Trophoblast cell (in vitro differentiated cells and primary cell): ENCODE data around the gene MMP28.

Experiments used
- DNase-seq, 2 donors: peaks; one replicate each; pipeline ENCODE4 v3.0.0-alpha.2; 2016
- H2AFZ ChIP-seq: 2 replicates; pipeline ENCODE4 v1.6.1; 2013; ENCODE audit warnings: low read length, moderate library complexity, mild to moderate bottlenecking; ENCODE audit not compliant: insufficient read depth, poor library complexity
- H2AK5ac ChIP-seq: 2 replicates; pipeline ENCODE4 v1.6.1; 2013; ENCODE audit warnings: mild to moderate bottlenecking, low read length
- H2BK120ac ChIP-seq: 2 replicates; pipeline ENCODE4 v1.6.1; 2013; ENCODE audit warnings: low read length, mild to moderate bottlenecking, moderate library complexity; ENCODE audit not compliant: insufficient read depth, poor library complexity
- H2BK12ac ChIP-seq: 2 replicates; pipeline ENCODE4 v1.6.1; 2013; ENCODE audit warnings: mild to moderate bottlenecking, low read length, moderate library complexity
- H2BK5ac ChIP-seq: 2 replicates; pipeline ENCODE4 v1.6.1; 2013; ENCODE audit warnings: low read length, low read depth, moderate library complexity, mild to moderate bottlenecking; ENCODE audit not compliant: poor library complexity
- H3K14ac ChIP-seq: 2 replicates; pipeline ENCODE4 v1.6.1; 2013; ENCODE audit warnings: mild to moderate bottlenecking, low read length
- H3K18ac ChIP-seq: 2 replicates; pipeline ENCODE4 v1.6.1; 2013; ENCODE audit warnings: mild to moderate bottlenecking, low read length
- H3K23ac ChIP-seq: 2 replicates; pipeline ENCODE4 v1.6.1; 2013; ENCODE audit warnings: low read length
- H3K27ac ChIP-seq: 2 replicates; pipeline ENCODE4 v1.5.1; 2013; ENCODE audit warnings: low read depth, mild to moderate bottlenecking, inconsistent platforms, low read length, moderate library complexity
- H3K27me3 ChIP-seq: 2 replicates; pipeline ENCODE4 v1.6.1; 2013; ENCODE audit warnings: inconsistent platforms, mild to moderate bottlenecking, low read length, moderate library complexity; ENCODE audit not compliant: insufficient read depth
- H3K36me3 ChIP-seq, 2 experiments: 1 replicate in 1 of 2; 2 replicates in 1 of 2; pipeline ENCODE4 v1.6.1; 2013; ENCODE audit warnings: low read length in 2 of 2, mild to moderate bottlenecking in 2 of 2, moderate library complexity in 1 of 2; ENCODE audit not compliant: insufficient read depth in 2 of 2, control insufficient read depth in 1 of 2
- H3K4ac ChIP-seq: 2 replicates; pipeline ENCODE4 v1.6.1; 2013; ENCODE audit warnings: low read depth, mild to moderate bottlenecking, low read length, moderate library complexity
- H3K4me1 ChIP-seq, 2 experiments: 1 replicate in 1 of 2; 2 replicates in 1 of 2; pipeline ENCODE4 v1.6.1; 2013; ENCODE audit warnings: low read length in 2 of 2, mild to moderate bottlenecking in 2 of 2, moderate library complexity in 1 of 2; ENCODE audit not compliant: insufficient read depth in 2 of 2, control insufficient read depth in 1 of 2
- H3K4me2 ChIP-seq: 2 replicates; pipeline ENCODE4 v1.6.1; 2013; ENCODE audit warnings: inconsistent platforms, mild to moderate bottlenecking, low read length, moderate library complexity
- H3K4me3 ChIP-seq: 2 replicates; pipeline ENCODE4 v1.5.1; 2013; ENCODE audit warnings: mild to moderate bottlenecking, low read depth, low read length, inconsistent platforms
- H3K79me1 ChIP-seq: one replicate; pipeline ENCODE4 v1.6.1; 2013; ENCODE audit warnings: low read length
- H3K79me2 ChIP-seq: 2 replicates; pipeline ENCODE4 v1.6.1; 2013; ENCODE audit warnings: low read length, mild to moderate bottlenecking; ENCODE audit not compliant: control insufficient read depth, insufficient read depth, poor library complexity
- H3K9ac ChIP-seq: 2 replicates; pipeline ENCODE4 v1.6.1; 2013; ENCODE audit warnings: mild to moderate bottlenecking, low read length
- H3K9me3 ChIP-seq: 2 replicates; pipeline ENCODE4 v1.6.1; 2013; ENCODE audit warnings: low read depth, mild to moderate bottlenecking, control low read depth, inconsistent platforms, low read length; ENCODE audit not compliant: insufficient read depth
- H4K12ac ChIP-seq: 2 replicates; pipeline ENCODE4 v1.6.1; 2013; ENCODE audit warnings: low read depth, mild to moderate bottlenecking, low read length, moderate library complexity
- H4K8ac ChIP-seq: 2 replicates; pipeline ENCODE4 v1.6.1; 2013; ENCODE audit warnings: low read depth, mild to moderate bottlenecking, low read length, moderate library complexity
- H4K91ac ChIP-seq: one replicate; pipeline ENCODE4 v1.6.1; 2013; ENCODE audit warnings: low read depth, mild to moderate bottlenecking, low read length, moderate library complexity
- WGBS: extraction: QIAGEN DNeasy Blood & Tissue Kit; methylation state at CpG from one replicate; pipeline ENCODE4 v1.1.7; 2013; ENCODE audit warnings: missing lambda C conversion rate; ENCODE audit not compliant: insufficient read length, insufficient coverage; ENCODE audit errors: extremely low coverage; 5-methylcytosine and 5-hydroxymethylcytosine counted together

The MMP28 gene

GRCh38 chr17:35738519-35739133 is 56.8 kb downstream of the MMP28 start:
- Histone ChIP-seq H2BK120ac (no peak overlapping the region), H3K4me1 (peaks cover 3 to 6% of the 10 kb centered on the region in 2 experiments), H4K12ac (no peak overlapping the region), H3K27ac (no peak overlapping the region), H3K18ac (no peak overlapping the region), H3K4me2 (no peak overlapping the region), H2AK5ac (no peak overlapping the region), H4K8ac (no peak overlapping the region), H3K4ac (no peak overlapping the region), H3K79me2 (no peaks in the 10 kb centered on the region), H4K91ac (no peak overlapping the region), H3K14ac (no peak overlapping the region), H2BK5ac (no peak overlapping the region), H3K23ac (no peak overlapping the region), H3K36me3 (no peaks in the 10 kb centered on the region), H3K9me3 (peaks cover 12% of the 10 kb centered on the region), H3K9ac (no peak overlapping the region), H2AFZ (no peak overlapping the region), H2BK12ac (no peak overlapping the region), H3K4me3 (no peak overlapping the region), H3K27me3 (peaks cover 4% of the 10 kb centered on the region), H3K79me1 (no peaks in the 10 kb centered on the region)
- DNase-seq = no peak
- WGBS = no CpG with 5 or more reads among the region's 5 CpGs

DNA sequence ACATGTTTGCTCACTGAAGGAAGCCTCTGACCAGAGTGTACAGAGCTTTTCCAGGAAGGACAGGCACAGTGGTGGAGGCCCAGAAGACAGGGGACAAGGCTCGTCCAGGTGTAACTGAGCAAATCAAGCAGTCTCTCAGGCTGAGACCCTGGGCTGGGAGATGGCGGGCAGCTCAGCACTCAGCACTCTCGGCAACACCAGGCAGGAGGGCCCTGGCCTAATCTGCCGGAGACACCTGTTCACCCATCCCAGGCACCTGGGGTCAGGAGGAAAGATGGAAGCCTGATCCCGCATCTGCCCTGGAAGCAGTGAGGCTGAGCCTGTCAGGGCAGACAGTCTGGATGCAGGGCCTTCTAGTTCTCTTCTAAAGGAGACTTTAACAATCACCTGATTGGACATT is 59.2 kb downstream of the MMP28 start:
- peaks cover 4% of the 10 kb centered on the region for H3K27me3 ChIP-seq
- no peak overlapping the region for H3K23ac ChIP-seq
- no peak overlapping the region for H3K27ac ChIP-seq
- no peak overlapping the region for H2AFZ ChIP-seq
- no peak overlapping the region for H3K14ac ChIP-seq
- peaks cover 2% of the 10 kb centered on the region for H3K79me2 ChIP-seq
- no peak overlapping the region for H3K4me3 ChIP-seq
- H3K9ac ChIP-seq = no peak overlapping the region
- DNase-seq = no peak
- H3K9me3 ChIP-seq = peaks cover 12% of the 10 kb centered on the region
- H3K4me1 ChIP-seq = peaks cover 12 to 23% of the 10 kb centered on the region in 2 experiments
- no peak overlapping the region for H2BK5ac ChIP-seq
- no peak overlapping the region for H3K4ac ChIP-seq
- no peak overlapping the region for H2AK5ac ChIP-seq
- no peak overlapping the region for H4K91ac ChIP-seq
- H2BK12ac ChIP-seq = no peak overlapping the region
- H3K4me2 ChIP-seq = no peak overlapping the region
- H3K18ac ChIP-seq = no peak overlapping the region
- no peaks in the 10 kb centered on the region for H3K36me3 ChIP-seq
- no peak overlapping the region for H4K8ac ChIP-seq
- no peak overlapping the region for H4K12ac ChIP-seq
- no peak overlapping the region for H2BK120ac ChIP-seq
- no CpG with 5 or more reads among the region's 5 CpGs for WGBS
- H3K79me1 ChIP-seq = no peaks in the 10 kb centered on the region

DNA sequence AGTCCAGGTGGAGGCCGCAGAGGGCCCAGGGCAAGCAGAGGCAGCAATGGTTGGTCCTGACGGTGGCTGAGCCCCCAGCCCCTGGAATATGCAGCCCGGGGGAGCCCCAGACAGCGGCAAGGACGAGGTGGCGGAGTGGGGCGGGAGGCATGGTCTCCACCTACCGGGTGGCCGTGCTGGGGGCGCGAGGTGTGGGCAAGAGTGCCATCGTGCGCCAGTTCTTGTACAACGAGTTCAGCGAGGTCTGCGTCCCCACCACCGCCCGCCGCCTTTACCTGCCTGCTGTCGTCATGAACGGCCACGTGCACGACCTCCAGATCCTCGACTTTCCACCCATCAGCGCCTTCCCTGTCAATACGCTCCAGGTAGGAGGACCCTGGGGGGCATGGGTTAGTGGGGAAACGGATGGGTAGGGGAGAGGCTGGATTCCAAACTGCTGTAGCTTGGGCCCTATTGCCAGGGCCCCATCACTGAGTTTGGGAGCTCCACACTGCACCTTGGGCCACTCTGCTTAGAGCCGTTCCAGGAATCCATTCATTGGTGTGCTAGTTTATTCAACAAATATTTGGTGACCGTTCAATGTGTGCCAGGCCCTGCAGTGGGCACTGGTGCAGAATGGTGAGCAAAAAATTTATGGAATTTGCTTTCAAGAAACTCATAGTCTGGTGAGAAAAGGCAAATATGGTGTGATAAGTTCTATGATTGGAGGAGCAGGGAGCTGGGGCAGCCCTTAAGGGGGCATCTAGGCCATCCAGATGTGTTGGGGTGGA is 60.2 kb downstream of the MMP28 start:
- no peaks in the 10 kb centered on the region for H3K36me3 ChIP-seq
- no peak for DNase-seq
- no peak overlapping the region for H2BK12ac ChIP-seq
- H3K14ac ChIP-seq = no peak overlapping the region
- H3K23ac ChIP-seq = no peak overlapping the region
- no peak overlapping the region for H3K4ac ChIP-seq
- H2AFZ ChIP-seq = no peak overlapping the region
- no peak overlapping the region for H4K12ac ChIP-seq
- no peak overlapping the region for H3K4me2 ChIP-seq
- no peak overlapping the region for H3K4me3 ChIP-seq
- H4K8ac ChIP-seq = no peak overlapping the region
- no peak overlapping the region for H3K9ac ChIP-seq
- H3K4me1 ChIP-seq = peaks cover 12 to 24% of the 10 kb centered on the region in 2 experiments
- no peak overlapping the region for H2BK120ac ChIP-seq
- H2AK5ac ChIP-seq = no peak overlapping the region
- no peaks in the 10 kb centered on the region for H3K27me3 ChIP-seq
- H3K79me2 ChIP-seq = peaks cover 2% of the 10 kb centered on the region
- no peak overlapping the region for H4K91ac ChIP-seq
- H3K9me3 ChIP-seq = peaks cover 5% of the 10 kb centered on the region
- H2BK5ac ChIP-seq = no peak overlapping the region
- no CpG with 5 or more reads among the region's 29 CpGs for WGBS
- no peak overlapping the region for H3K18ac ChIP-seq
- H3K27ac ChIP-seq = no peak overlapping the region
- H3K79me1 ChIP-seq = no peaks in the 10 kb centered on the region

DNA sequence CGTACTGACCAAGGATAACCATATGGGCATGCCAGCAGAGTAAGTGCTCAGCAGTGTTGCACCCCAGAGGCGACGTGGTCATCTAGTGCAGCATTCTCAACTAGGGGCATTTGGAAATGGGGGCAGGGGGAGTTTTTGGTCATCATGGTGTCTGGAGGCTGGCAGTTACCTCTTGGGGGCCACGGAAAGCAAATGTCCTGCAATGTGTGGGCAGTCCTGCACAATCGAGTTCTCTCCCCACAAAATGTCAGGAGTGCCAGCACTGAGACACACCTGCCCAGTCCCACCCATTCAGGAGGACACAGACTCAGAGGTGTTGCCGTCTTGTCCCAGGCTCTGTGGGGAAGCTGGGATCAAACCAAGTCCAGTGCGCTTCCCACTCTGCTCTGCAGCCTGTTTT is 61.0 kb downstream of the MMP28 start:
- H3K79me2 ChIP-seq = peaks cover 2% of the 10 kb centered on the region
- no peak overlapping the region for H2AFZ ChIP-seq
- no peaks in the 10 kb centered on the region for H3K36me3 ChIP-seq
- H4K8ac ChIP-seq = no peak overlapping the region
- WGBS = no CpG with 5 or more reads among the region's 7 CpGs
- no peak overlapping the region for H3K27ac ChIP-seq
- no peak overlapping the region for H2AK5ac ChIP-seq
- peaks cover 2% of the 10 kb centered on the region for H3K9me3 ChIP-seq
- H4K12ac ChIP-seq = no peak overlapping the region
- no peak overlapping the region for H3K14ac ChIP-seq
- no peaks in the 10 kb centered on the region for H3K79me1 ChIP-seq
- no peak overlapping the region for H3K4ac ChIP-seq
- no peak overlapping the region for H3K9ac ChIP-seq
- no peak overlapping the region for H2BK12ac ChIP-seq
- H3K4me1 ChIP-seq = peaks cover 12 to 24% of the 10 kb centered on the region in 2 experiments
- DNase-seq = no peak
- no peak overlapping the region for H3K4me2 ChIP-seq
- no peak overlapping the region for H2BK5ac ChIP-seq
- H4K91ac ChIP-seq = no peak overlapping the region
- H3K23ac ChIP-seq = no peak overlapping the region
- no peaks in the 10 kb centered on the region for H3K27me3 ChIP-seq
- H3K4me3 ChIP-seq = no peak overlapping the region
- no peak overlapping the region for H2BK120ac ChIP-seq
- no peak overlapping the region for H3K18ac ChIP-seq
